T-helper 9 cell (primary cell): ENCODE measurements around the gene ACTG1.

Source experiments
- DNase-seq: peaks from one replicate; pipeline ENCODE4 v3.0.0-alpha.2; 2020

ACTG1 gene

DNA sequence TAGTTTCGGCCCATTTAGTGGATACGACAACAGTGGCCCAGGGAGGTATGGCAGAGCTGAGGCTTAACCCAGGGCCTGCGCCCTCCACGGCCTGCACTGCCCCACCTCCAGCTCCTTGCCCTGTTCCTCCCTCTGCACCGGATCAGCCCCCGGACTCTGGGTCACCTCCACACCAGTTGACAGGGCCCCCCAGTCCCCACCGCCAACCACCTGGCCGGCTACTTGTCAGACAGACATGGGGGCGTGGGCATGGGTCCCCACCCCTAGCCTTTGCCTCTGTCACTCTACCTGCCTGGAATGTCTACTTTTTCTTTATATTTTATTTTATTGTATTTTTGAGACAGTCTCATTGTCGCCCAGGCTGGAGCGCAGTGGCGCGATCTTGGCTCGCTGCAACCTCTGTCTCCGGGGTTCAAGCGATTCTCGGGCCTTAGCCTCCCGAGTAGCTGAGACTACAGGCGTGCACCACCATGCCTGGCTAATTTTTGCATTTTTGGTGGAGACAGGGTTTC, 3.0 kb upstream of the ACTG1 start:
- no peak for DNase-seq

DNA sequence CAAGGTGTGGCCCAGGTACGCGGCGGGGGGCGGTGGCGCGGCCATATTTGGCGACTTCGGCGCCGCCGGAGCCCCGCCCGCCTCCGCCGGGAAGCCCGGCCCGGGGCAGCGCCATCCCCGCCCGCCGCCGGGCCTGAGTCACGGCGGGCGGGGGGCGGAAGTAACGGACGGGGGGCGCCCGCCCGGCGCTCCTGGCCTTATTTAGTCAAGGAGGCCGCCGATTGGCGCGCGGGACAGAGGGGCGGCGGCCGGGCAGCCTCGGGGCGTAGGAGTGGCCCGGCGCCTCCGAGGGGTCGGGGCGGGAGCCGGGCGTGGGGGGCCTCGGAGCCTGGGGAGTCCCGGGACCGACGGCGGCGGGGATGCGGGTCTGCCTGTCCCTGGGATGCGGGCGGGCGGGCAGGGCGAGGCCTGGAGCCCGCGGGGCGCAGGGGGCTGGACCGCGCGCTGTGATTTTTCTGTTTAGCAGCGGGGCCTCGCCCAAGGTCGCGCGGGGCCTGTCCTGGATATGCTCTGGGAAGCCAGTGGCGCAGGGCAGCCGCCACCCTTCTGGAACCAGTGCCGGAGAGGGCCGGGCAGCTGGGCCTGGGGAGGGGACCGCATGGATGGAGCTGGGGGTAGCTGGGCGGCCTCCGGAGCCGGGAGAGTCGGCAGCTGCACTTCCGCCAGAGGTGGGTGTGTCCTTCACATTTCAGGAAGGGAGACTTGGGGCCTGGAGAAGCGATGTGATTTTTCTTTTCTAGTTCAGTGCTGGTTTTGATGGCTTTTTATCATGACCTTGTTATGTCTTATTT, 2.3 kb upstream of the ACTG1 start:
- peak; percentile 62 for DNase-seq

DNA sequence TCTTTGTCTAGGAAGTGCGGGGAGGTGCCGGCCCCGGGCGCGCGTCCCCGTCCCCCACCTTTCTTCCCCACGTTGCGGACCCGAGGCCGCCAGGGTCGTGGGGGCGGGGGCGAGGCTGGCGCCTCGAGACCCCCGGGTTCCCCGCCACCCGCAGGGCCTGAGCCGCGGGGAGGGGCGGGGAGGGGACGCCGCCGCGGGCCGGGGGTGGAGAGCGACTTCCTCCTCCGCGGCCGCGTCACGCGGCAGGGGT, 1.8 kb upstream of the ACTG1 start:
- DNase-seq: no peak

DNA sequence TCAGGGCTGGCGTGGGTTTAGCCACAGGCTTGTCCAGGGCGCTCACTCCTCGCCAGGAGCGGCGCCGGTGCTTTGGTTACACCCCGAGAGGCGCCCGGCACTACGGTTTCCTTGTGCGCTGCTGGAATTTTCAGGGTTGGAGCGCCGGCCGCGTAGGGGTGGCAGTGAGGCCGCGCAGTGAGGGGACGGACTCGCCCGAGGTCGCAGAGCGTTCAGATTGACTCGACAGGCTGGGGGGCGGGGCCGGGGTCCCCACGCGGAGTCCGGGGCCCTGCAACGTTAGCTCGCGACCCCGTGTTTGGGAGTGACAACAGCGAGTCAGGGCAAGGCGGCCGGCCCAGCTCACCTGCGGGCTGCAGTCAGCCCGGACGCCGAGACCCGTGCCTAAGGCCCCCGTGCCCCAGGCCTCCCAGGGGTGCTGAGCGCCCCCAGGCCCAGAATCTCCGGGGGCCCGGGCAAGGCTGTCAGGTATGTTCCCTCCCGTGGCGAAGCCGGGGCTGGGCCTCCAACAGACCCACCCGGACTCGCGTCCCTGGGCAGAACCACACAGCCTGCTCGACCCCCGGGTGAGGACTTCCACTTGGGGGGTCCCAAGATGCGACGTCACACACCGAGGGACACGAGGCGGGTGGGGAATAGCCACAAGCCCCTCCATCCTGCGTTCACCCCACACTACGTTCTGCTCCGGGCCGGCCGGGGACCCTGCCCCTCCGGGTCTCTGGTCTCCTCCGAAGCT, 1.3 kb upstream of the ACTG1 start:
- DNase-seq: peak; percentile 34

DNA sequence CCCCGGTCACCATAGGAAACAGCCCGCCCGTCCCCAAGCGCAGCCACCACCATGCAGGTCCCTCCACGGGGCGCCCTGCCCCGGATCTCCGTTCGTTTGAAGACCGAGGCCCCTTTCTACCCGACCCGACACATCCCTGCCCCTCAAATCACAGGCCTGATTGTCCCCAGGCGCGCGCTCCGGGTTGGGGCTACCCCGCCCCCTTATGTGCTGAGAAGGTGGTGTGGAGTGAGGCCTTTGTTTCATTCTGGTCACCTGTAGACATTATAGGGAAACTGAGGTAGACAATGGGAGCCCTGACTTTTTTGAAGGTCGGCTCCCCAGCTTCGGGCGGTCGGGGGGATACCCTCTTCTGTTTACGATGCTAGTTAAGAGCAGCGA, 763 bp upstream of the ACTG1 start:
- DNase-seq: peak; percentile 50

DNA sequence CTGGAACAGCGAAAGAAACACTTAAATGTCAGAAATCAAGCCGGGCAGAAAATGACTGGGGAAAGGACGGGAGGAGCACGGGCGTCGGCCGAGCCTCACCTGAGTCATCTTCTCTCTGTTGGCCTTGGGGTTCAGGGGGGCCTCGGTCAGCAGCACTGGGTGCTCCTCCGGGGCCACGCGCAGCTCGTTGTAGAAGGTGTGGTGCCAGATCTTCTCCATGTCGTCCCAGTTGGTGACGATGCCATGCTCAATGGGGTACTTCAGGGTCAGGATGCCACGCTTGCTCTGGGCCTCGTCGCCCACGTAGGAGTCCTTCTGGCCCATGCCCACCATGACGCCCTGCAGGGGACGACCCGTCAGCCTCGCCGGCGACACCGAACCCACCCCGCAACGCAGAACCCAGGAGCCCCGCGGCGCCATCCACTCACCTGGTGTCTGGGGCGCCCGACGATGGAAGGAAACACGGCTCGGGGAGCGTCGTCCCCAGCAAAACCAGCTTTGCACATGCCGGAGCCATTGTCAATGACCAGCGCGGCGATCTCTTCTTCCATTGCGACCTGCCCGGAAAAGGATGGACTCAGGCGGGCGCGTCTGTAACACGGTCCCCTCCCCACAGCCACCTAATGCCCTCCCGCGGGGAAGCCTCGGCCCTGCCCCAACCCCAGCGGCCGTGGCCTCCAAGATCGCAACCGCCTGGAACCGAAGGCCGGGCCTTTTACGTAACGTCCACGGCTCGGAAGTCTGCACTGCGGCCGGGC, 616 bp downstream of the ACTG1 start:
- no peak for DNase-seq

DNA sequence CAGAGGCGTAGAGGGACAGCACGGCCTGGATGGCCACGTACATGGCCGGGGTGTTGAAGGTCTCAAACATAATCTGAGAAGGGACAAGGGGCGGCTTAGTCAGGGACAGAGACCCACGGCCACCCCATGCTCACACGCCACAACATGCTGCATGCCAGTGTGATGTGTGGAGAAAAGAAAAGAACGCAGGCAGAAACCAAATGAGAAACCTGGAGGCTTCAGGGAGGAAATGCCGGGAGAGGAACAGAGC, 1.1 kb downstream of the ACTG1 start:
- no peak for DNase-seq

DNA sequence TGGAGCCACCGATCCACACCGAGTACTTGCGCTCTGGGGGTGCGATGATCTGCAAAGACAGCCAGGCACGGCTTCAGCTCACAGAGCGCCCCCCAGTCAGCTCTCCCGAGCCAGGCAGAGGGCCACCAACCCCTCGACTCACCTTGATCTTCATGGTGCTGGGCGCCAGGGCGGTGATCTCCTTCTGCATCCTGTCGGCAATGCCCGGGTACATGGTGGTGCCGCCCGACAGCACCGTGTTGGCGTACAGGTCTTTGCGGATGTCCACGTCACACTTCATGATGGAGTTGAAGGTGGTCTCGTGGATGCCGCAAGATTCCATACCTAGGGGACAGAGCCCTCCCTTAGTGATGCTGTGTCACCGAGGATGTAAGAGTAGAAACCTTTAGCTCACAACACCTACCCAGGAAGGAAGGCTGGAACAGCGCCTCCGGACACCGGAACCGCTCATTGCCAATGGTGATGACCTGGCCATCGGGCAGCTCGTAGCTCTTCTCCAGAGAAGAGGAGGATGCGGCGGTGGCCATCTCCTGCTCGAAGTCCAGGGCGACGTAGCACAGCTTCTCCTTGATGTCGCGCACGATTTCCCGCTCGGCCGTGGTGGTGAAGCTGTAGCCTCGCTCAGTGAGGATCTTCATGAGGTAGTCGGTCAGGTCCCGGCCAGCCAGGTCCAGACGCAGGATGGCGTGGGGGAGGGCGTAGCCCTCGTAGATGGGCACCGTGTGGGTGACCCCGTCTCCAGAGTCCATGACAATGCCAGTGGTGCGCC, 1.6 kb downstream of the ACTG1 start:
- DNase-seq: peak; percentile 33

DNA sequence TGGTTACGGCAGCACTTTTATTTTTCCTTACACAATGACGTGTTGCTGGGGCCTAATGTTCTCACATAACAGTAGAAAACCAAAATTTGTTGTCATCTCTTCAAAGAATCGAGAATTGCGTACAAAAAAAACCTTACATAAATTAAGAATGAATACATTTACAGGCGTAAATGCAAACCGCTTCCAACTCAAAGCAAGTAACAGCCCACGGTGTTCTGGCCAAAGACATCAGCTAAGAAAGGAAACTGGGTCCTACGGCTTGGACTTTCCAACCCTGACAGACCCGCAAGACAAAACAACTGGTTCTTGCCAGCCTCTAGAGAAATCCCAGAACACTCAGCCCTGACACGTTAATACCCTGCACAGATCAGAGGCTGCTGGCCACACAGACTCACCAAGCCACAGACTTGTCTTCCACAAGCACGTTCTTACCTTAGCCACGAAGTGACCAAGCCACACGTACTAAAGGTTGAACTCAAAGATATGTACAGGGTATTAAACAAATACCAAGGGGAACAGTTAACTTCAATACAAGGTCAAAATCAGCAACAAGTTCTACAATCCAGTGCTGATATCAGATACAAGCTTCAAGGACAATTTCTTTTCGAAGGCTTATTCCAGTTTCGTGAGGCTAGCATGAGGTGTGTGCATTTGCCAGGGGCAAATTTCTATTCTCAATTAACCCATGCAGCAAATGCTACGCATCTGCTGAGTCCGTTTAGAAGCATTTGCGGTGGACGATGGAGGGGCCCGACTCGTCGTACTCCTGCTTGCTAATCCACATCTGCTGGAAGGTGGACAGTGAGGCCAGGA, 2.4 kb downstream of the ACTG1 start:
- no peak for DNase-seq

DNA sequence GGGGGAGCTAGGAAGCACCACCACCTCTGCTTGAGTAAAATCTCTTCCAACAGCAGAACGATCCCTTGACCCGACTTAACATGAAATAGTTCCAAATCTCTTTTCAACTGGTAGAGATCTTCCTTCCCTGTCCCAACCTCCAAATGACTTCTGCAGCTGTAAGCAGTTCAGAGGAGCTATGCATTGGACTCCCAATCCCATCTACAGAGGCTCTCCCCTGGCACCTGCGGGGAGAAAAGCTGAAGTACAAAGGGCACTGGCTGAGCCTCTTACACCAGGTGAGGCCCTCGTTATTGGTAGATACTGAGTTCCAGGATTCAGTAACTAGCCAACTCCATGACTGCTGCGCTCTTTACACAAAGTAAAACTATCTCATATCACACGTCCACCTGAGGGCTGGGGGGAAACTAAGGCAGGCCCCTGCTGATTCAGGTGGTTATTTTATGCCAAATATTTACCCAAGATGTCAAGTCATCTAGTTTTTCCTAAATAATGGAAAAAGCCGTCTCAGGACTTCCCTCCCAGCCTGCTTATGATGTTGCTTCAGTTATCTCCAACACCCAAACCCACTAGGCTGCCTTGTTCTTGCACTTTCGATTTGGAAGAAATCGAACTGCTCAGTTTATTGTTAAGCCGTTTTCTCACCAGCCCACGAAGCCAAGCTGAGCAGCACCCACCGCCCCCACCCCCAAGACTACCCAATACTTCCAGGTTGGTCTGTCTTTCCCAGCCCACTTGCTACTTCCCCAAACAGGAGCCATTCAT, 3.2 kb downstream of the ACTG1 start:
- DNase-seq: no peak

DNA sequence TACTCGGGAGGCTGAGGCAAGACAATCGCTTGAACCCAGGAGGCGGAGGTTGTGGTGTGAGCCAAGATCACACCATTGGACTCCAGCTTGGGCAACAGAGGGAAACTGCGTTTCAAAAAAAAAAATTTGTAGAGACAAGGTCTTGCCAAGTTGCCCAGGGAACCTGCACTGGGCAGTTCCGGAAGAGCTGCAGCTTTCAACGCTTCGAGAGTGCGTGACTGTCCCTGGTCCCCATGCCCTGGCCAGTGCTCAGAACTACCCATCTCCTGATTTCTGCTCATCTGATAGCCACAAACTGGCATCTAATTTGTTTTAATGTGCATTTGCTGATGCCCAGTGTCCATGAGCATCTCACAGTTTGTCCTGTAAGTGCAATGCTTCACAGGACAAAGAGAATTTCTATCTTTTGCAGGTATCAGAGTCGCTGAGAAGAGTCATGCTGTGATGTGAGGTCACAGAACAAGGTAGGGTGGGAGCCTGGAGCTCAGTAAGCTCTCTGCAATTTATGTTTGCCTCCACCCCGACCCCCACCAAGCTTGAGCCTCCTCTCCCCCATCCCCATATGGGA, 3.9 kb downstream of the ACTG1 start:
- DNase-seq: no peak

DNA sequence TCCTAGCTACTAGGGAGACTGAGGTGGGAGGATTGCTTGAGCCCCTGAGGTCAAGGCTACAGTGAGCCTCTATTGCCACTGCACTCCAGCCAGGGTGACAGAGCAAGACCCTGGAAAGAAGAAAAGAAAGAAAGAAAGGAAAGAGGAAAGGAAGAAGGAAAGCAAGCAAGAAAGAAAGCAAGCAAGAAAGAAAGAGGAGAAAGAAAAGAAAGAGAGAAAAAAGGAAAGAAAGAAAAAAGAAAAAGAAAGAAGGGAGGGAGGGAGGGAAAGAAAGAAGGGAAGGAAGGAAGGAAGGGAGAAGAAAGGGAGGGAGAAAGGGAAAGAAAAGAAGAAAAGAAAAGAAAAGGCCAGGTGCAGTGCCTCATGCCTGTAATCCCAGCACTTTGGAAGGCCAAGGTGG, 9.0 kb downstream of the ACTG1 start:
- no peak for DNase-seq

DNA sequence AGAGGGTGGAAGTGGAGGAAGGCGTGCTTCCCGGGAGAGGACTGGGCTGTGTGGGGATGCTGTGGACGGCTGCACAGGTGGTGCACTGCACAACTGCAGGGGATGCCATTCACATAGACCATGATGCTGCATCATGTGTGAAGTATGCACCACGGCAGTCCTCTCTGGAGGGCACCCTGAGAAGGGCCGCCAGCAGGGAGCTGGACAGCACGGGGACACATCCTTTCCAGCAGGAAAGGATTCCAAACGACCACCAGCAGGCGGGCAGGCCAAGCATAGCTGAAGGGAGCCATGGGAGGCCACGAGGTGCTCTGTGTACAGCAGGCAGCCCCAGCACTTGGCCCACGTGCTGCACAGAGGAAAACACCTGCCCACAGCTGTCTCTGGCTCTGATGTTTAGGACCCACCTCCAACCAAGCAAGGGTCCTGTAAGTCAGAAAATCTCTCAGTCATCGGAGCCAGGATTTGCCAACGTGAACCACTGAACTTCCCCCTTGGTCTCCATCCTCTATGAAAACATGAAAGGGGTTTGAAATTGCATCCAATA, 10.1 kb downstream of the ACTG1 start:
- DNase-seq: no peak

DNA sequence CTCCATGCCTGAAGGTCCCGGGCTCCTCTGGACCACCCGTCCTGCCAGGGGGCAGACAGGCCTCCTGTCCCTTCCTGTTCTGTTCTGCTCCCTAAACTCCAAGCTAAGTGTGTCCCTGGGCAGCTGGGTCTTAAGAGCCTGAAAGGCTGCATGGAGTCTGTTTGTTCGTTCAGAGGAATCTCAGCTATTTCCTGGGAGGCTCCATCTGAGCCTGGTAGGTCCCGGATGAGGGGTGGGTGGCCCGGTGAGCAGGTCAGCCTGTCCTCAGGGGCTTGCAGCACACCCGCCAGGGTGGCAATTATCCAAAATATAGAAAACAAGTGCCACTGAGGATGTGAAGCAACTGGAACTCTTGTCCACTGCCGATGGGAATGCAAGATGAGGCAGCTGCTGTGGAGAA, 12.6 kb downstream of the ACTG1 start:
- no peak for DNase-seq

DNA sequence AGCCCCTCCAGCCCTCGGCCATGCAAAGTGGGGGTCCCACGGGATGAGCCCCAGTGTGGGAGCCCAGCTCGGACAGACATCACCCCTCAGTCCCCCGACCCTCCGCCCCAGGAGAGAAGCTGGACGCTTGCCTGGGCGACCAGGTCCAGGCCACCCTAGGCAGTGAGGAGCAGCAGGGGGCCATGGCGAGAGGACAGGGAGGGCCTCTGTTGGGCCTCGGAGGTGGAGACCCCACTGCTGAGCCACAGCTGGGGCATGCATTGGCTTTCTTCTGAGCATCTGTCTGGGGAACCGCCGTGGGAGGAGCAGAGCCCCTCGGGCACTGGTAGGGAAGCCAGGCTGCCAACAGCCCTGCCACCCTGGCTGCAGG, 13.0 kb downstream of the ACTG1 start:
- no peak for DNase-seq

DNA sequence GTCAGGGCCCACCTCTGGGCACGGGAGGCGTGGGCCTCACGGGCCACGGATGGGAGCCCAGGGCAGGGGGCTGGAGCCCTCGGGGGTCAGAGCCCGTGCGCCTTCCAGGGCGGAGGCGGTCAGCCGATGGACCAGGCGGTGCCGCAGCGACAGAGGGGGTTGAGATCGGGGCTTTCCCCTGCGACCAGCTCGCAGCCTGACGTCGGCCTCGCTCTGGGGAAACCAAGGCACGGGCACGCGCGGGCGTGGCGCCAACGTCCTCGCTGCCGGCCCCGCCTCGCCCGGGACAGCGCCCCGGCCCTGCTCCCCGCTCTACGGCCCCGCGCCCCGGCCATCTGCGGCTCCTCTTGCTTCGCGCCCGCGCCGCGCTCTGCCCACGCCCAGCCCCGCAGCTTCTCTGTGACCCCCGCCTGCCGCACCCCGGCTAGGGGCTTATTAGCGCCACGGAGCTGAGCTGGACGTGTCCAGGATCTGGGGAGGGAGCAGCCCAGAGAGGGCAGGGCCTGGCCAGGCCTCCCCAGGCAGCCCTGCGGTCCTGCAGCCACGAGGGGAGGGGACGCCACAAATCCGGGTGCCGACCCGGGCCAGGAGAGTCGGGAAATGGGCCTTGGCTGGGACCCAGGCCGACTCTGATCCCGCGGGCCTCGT, 13.5 kb downstream of the ACTG1 start:
- no peak for DNase-seq

DNA sequence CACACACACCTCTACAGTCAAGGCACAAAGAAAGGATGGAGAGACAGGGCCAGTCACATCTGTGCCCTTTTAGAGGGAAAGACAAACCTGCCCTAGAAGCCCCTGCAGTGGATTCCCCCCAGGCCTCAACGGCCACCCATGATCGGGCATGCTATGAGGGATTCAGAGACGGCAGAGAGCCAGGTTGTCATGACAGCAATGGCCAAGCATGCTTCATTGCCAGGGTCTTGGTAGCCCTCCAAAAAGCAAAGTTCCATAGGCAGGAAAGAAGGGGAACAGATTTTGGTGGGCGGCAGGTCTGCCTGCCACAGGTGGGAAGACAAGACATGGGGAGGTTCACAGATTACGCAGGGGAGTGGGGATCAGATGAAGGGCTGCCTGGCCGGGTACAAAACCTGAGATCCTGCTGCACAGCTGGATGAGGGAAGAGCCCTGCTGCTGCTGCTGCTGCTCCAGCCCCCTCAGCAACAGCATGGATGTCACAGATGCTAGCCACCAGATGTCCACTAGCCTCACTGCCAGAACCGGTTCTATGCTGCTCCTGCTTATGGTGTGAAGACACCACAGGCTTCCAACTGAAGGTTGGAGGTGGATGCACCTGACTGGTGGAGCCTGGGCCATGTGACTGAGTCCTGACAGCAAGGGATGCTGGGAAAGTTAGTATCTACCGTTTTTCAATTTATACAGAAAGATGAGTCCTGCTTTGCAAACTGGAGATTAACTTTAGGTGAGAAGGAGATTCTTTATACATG, 17.8 kb downstream of the ACTG1 start:
- no peak for DNase-seq

DNA sequence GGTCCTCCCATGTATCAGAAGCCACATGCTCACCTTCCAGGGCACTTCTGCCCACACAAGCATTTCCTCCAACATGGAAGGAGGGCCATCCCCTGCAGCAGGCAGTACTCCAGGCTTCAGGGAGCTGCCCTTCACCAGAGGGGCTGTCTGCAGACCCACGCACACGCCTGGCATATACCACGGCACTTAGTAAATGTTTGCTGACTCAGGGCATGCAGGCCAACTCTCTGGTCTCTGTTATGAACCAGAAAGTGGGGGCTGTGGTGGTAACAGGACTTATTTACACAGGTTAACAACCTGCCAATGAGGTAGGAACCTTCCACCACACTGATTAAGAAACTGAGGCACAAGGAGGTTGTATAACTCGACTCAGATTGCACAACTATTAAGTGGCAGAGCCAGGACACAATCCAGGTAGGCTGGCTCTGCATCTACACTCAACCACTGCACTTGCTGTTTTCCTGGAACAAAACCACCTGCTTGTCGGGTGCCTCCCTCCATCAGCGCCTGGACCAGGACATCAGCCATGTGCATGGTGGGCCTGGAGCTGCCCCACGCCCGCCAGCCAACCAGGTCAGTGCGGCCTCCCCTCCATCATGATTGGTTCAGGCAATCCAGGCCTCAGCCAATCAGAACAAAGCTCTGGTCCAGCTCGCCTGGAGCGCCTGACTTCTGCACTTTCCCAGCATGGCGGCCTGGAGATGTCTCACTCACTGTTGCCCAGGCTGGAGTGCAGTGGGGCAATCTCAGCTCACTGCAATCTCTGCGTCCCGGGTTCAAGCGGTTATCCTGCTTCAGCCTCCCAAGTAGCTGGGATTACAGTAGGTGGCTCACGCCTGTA, 19.2 kb downstream of the ACTG1 start:
- no peak for DNase-seq

DNA sequence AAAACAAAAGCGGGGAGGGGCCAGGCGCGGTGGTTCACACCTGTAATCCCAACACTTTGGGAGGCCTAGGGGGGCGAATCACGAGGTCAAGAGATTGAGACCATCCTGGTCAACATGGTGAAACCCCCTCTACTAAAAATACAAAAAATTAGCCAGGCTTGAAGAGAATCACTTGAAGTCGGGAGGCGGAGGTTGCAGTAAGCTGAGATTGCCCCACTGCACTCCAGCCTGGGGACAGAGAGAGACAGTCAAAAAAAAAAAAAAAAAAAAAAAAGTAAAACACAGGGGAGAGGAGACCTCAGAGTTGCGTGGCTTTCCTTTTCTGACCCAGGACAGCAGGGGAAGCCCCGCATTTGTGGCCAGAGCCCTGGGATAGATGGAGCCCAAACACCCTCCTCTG, 19.9 kb downstream of the ACTG1 start:
- no peak for DNase-seq
